Immature natural killer cell (primary cell): ENCODE results near the gene HEATR5A. TPM values are rescaled to one million over a fixed set of nuclear protein-coding genes. Genes with fewer than 3 reads are reported as not detected.
"Not testable (repeated sequence)": the region's sequence is repeated elsewhere in the genome, so short reads cannot be mapped to it uniquely, and the experiment has no call there.

Source experiments
- DNase-seq, 3 donors: peaks; one replicate each; pipeline ENCODE4 v3.0.0; 2022; ENCODE audit warnings: mixed read lengths in 1 of 3
- H3K27ac Mint-ChIP-seq, 6 donors: one replicate each; pipeline ENCODE4 v1.8.0; 2020; ENCODE audit warnings: mixed read lengths in 6 of 6, mild to moderate bottlenecking in 5 of 6, inconsistent platforms in 4 of 6, moderate library complexity in 3 of 6
- H3K27me3 Mint-ChIP-seq, 3 donors: one replicate each; pipeline ENCODE4 v1.8.0; 2020 to 2021; ENCODE audit warnings: low read depth in 3 of 3, mild to moderate bottlenecking in 3 of 3, mixed read lengths in 3 of 3, moderate library complexity in 3 of 3, inconsistent platforms in 1 of 3
- H3K36me3 Mint-ChIP-seq, 3 donors: one replicate each; pipeline ENCODE4 v1.8.0; 2020; ENCODE audit warnings: mixed read lengths in 3 of 3, inconsistent platforms in 2 of 3, mild to moderate bottlenecking in 2 of 3
- H3K4me1 Mint-ChIP-seq, 2 donors: one replicate each; pipeline ENCODE4 v1.8.0; 2020; ENCODE audit warnings: inconsistent platforms in 2 of 2, mild to moderate bottlenecking in 2 of 2, mixed read lengths in 2 of 2, moderate library complexity in 1 of 2
- H3K4me3 Mint-ChIP-seq, 5 donors: one replicate each; pipeline ENCODE4 v1.8.0; 2020; ENCODE audit warnings: mild to moderate bottlenecking in 5 of 5, mixed read lengths in 5 of 5, inconsistent platforms in 3 of 5, moderate library complexity in 3 of 5
- H3K9me3 Mint-ChIP-seq, 6 donors: one replicate each; pipeline ENCODE4 v1.8.0; 2020; ENCODE audit warnings: mild to moderate bottlenecking in 6 of 6, mixed read lengths in 6 of 6, inconsistent platforms in 4 of 6, moderate library complexity in 3 of 6
- polyA plus RNA-seq, 3 donors: library from polyadenylated mRNA; unstranded; fragments of 300-500 nt; fragmentation: Illumina TruSeq; gene quantifications; one replicate each; pipeline ENCODE4 v1.2.3, GENCODE V29; 2021

The HEATR5A gene
- polyA plus RNA-seq, 3 donors from 2014 or later = 7.7 to 8.9 (median 8.9) TPM

DNA sequence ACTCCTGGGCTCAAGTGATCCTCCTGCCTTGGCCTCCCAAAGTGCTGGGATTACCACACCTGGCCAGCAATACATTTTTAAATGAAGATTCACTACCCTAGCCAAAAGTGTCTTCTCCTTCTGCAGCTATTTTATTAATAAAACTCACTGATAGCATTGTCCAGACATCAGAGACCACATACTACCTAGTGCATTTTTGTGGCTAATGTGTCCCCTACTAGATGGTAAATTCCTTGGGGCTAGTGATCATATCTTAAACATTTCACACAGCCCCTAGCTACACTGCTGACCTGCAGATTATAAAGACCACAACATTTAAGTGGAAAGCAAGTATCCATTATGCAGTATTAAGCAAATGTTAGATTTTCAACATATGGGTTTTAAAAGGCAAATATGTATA, 19.9 kb upstream of the HEATR5A start:
- H3K36me3 Mint-ChIP-seq = peaks cover 4 to 14% (median 12%) of the 10 kb centered on the region in 3 donors
- H3K4me3 Mint-ChIP-seq = no peak overlapping the region
- H3K27me3 Mint-ChIP-seq = peaks cover 0 to 2% (median 2%) of the 10 kb centered on the region in 3 donors
- no peak for DNase-seq
- no peaks in the 10 kb centered on the region for H3K9me3 Mint-ChIP-seq
- no peak overlapping the region for H3K27ac Mint-ChIP-seq
- no peaks in the 10 kb centered on the region for H3K4me1 Mint-ChIP-seq

GRCh38 chr14:31439561-31439960, 19.2 kb upstream of the HEATR5A start:
- peaks cover 0 to 2% (median 2%) of the 10 kb centered on the region in 3 donors for H3K27me3 Mint-ChIP-seq
- H3K36me3 Mint-ChIP-seq = peaks cover 4 to 15% (median 12%) of the 10 kb centered on the region in 3 donors
- H3K4me1 Mint-ChIP-seq = no peaks in the 10 kb centered on the region
- H3K4me3 Mint-ChIP-seq = no peak overlapping the region
- DNase-seq = no peak
- no peak overlapping the region for H3K27ac Mint-ChIP-seq
- H3K9me3 Mint-ChIP-seq = no peaks in the 10 kb centered on the region

GRCh38 chr14:31437045-31437691, 16.8 kb upstream of the HEATR5A start:
- H3K36me3 Mint-ChIP-seq = peaks cover 5 to 14% (median 8%) of the 10 kb centered on the region in 3 donors
- H3K27me3 Mint-ChIP-seq, H3K27ac Mint-ChIP-seq, H3K4me3 Mint-ChIP-seq, H3K9me3 Mint-ChIP-seq, DNase-seq, H3K4me1 Mint-ChIP-seq: not testable (repeated sequence)

DNA sequence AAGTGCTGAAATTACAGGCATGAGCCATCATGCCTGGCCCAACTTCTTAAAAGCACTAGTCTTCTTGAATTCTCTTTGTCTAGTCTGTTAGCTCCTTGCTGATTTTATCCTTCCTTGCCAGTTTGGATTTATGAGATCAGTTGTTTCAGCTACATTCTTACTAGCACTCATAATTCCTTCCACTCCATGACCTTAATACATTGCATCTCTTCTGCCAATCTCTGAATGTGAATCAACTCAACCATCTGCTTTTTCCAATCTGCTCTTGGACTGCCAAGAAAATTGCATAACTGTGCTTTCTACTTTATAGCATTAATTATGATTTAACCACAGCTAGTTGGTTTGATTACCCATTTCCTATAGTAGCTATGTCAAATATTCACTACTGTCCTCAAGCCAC, 14.9 kb upstream of the HEATR5A start:
- H3K9me3 Mint-ChIP-seq = no peaks in the 10 kb centered on the region
- H3K27ac Mint-ChIP-seq = no peak overlapping the region
- no peak for DNase-seq
- no peak overlapping the region for H3K4me3 Mint-ChIP-seq
- H3K27me3 Mint-ChIP-seq = peaks cover 0 to 5% (median 0%) of the 10 kb centered on the region in 3 donors
- peaks cover 8 to 18% (median 9%) of the 10 kb centered on the region in 3 donors for H3K36me3 Mint-ChIP-seq
- H3K4me1 Mint-ChIP-seq = no peaks in the 10 kb centered on the region

DNA sequence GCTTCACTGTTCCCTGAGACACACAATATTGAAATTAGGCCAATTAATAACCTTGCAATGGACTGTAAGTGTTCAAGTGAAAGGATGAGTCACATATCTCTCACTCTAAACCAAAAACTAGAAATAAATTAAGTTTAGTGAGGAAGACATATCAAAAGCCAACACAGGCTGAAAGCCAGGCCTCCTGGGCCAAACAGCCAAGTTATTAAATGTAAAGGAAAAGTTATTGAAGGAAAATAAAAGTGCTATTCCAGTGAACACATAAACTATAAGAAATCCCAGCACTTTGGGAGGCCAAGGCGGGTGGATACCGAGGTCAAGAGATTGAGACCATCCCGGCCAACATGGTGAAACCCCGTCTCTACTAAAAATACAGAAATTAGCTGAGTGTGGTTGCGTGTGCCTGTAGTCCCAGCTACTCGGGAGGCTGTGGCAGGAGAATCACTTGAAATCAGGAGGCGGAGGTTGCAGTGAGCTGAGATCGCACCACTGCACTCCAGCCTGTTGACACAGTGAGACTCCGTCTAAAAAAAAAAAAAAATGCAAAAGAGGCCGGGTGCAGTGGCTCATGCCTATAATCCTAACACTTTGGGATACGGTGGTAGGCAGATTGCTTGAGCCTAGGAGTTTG, 10.4 kb upstream of the HEATR5A start:
- DNase-seq = no peak
- peaks cover 0 to 11% (median 5%) of the 10 kb centered on the region in 3 donors for H3K36me3 Mint-ChIP-seq
- no peaks in the 10 kb centered on the region for H3K9me3 Mint-ChIP-seq
- H3K4me1 Mint-ChIP-seq = no peaks in the 10 kb centered on the region
- no peak overlapping the region for H3K27ac Mint-ChIP-seq
- H3K27me3 Mint-ChIP-seq = peaks cover 0 to 7% (median 0%) of the 10 kb centered on the region in 3 donors
- H3K4me3 Mint-ChIP-seq = no peak overlapping the region

DNA sequence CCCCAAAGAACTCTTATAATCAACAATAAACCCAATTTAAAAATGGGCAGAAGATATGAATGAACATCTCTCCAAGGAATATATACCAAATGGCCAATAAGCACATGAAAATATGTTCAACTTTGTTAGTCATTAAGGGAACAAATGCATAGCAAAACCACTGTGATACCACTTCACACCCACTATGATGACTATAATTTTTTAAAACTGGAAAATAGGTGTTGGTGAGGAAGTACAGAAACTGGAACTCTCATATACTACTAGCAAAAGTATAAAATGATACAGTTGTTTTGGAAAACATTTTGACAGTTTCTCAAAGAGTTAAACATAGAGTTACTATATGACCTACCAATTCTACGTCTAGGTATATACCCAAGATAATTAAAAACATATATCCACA, 9.4 kb upstream of the HEATR5A start:
- no peak for DNase-seq

DNA sequence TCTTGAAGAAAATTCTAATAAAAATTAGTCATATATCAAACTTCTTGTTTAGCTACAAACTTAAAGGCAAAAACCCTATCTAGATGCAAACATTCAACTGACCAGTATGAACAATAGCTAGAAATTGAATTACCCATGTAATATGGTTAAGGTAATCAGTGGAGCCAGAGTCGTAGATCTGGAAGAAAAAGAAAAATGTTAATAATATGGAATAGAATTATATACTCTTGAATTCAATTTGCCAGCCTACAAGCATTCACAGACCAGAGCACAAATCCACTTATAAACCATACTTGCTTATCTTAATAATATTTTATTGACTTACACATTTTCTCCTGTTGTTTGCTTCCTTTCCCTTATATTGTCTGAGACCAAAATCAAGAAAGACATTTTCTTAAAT, 7.7 kb upstream of the HEATR5A start:
- Mint-ChIP-seq H3K27ac (no peak overlapping the region), H3K4me1 (no peaks in the 10 kb centered on the region), H3K27me3 (peaks cover 0 to 5% (median 0%) of the 10 kb centered on the region in 3 donors), H3K9me3 (no peaks in the 10 kb centered on the region), H3K36me3 (peaks cover 0 to 8% (median 5%) of the 10 kb centered on the region in 3 donors), H3K4me3 (no peak overlapping the region)
- no peak for DNase-seq

More for the DNA sequence above, 9.4 kb upstream of the HEATR5A start:
- Mint-ChIP-seq H3K9me3 (no peaks in the 10 kb centered on the region), H3K27ac (no peak overlapping the region), H3K4me3 (no peak overlapping the region), H3K36me3 (peaks cover 0 to 8% (median 5%) of the 10 kb centered on the region in 3 donors), H3K4me1 (no peaks in the 10 kb centered on the region), H3K27me3 (peaks cover 0 to 5% (median 0%) of the 10 kb centered on the region in 3 donors)

- H3K27me3 Mint-ChIP-seq = peaks cover 0 to 5% (median 0%) of the 10 kb centered on the region in 3 donors
- no peak for DNase-seq
- H3K36me3 Mint-ChIP-seq = no peaks in the 10 kb centered on the region
- H3K27ac Mint-ChIP-seq = no peak overlapping the region
- no peaks in the 10 kb centered on the region for H3K9me3 Mint-ChIP-seq
- no peak overlapping the region for H3K4me3 Mint-ChIP-seq
- peaks cover under 1 to 2% of the 10 kb centered on the region in 2 donors for H3K4me1 Mint-ChIP-seq
Observed at GRCh38 chr14:31426663-31427062, 6.3 kb upstream of the HEATR5A start.

- peaks cover 6 to 8% of the 10 kb centered on the region in 2 donors for H3K4me1 Mint-ChIP-seq
- no peaks in the 10 kb centered on the region for H3K36me3 Mint-ChIP-seq
- no peak overlapping the region for H3K4me3 Mint-ChIP-seq
- H3K27me3 Mint-ChIP-seq = peaks cover 0 to 5% (median 0%) of the 10 kb centered on the region in 3 donors
- H3K27ac Mint-ChIP-seq = no peak overlapping the region
- DNase-seq = no peak
- H3K9me3 Mint-ChIP-seq = no peaks in the 10 kb centered on the region
Observed at GRCh38 chr14:31425905-31426304, 5.6 kb upstream of the HEATR5A start.

- Mint-ChIP-seq H3K27ac (peak overlapping the region; percentile 78 to 95 (median 88)), H3K27me3 (peaks cover 1 to 3% (median 2%) of the 10 kb centered on the region in 3 donors), H3K4me1 (peaks cover 20 to 38% of the 10 kb centered on the region in 2 donors), H3K36me3 (no peaks in the 10 kb centered on the region), H3K4me3 (peak overlapping the region; percentile 94 to 98 (median 98)), H3K9me3 (no peaks in the 10 kb centered on the region)
- no peak for DNase-seq
Observed at GRCh38 chr14:31421200-31421599, 850 bp upstream of the HEATR5A start.

- H3K27ac Mint-ChIP-seq = peak overlapping the region; percentile 28 to 95 (median 92)
- H3K27me3 Mint-ChIP-seq = peaks cover 1 to 3% (median 2%) of the 10 kb centered on the region in 3 donors
- no peaks in the 10 kb centered on the region for H3K9me3 Mint-ChIP-seq
- peak overlapping the region; percentile 94 to 98 (median 98) for H3K4me3 Mint-ChIP-seq
- H3K4me1 Mint-ChIP-seq = peaks cover 20 to 38% of the 10 kb centered on the region in 2 donors
- H3K36me3 Mint-ChIP-seq = no peaks in the 10 kb centered on the region
- DNase-seq = no peak
Observed at GRCh38 chr14:31419967-31420318, 407 bp downstream of the HEATR5A start.

- H3K27ac Mint-ChIP-seq = peak overlapping the region in 4 of 6 donors; percentile 28 to 55 (median 40)
- DNase-seq = no peak
Observed at GRCh38 chr14:31419179-31419966, 977 bp downstream of the HEATR5A start.

GRCh38 chr14:31418440-31418839, 1.9 kb downstream of the HEATR5A start:
- no peak for DNase-seq
- H3K4me3 Mint-ChIP-seq = peak overlapping the region in 3 of 5 donors; percentile 35 to 43 (median 38)

More at GRCh38 chr14:31419179-31419966, 977 bp downstream of the HEATR5A start:
- H3K36me3 Mint-ChIP-seq = no peaks in the 10 kb centered on the region
- no peaks in the 10 kb centered on the region for H3K9me3 Mint-ChIP-seq
- peaks cover 20 to 39% of the 10 kb centered on the region in 2 donors for H3K4me1 Mint-ChIP-seq
- H3K27me3 Mint-ChIP-seq = peaks cover 1 to 3% (median 2%) of the 10 kb centered on the region in 3 donors
- peak overlapping the region; percentile 94 to 98 (median 98) for H3K4me3 Mint-ChIP-seq

More at GRCh38 chr14:31418440-31418839, 1.9 kb downstream of the HEATR5A start:
- peaks cover 20 to 46% of the 10 kb centered on the region in 2 donors for H3K4me1 Mint-ChIP-seq
- no peaks in the 10 kb centered on the region for H3K36me3 Mint-ChIP-seq
- peaks cover 0 to 3% (median 2%) of the 10 kb centered on the region in 3 donors for H3K27me3 Mint-ChIP-seq
- no peaks in the 10 kb centered on the region for H3K9me3 Mint-ChIP-seq
- H3K27ac Mint-ChIP-seq = no peak overlapping the region
